DMS153 treated with DMSO at 0.1 percent for 48 hours (cell line): ENCODE data around the gene RBM17.
"Not testable (repeated sequence)": the region's sequence is repeated elsewhere in the genome, so short reads cannot be mapped to it uniquely, and the experiment has no call there.

Experiments used
- DNase-seq: peaks from one replicate; lab custom pipeline; 2025; ENCODE audit not compliant: unreplicated experiment; lab: John Stamatoyannopoulos, UW

Gene RBM17

DNA sequence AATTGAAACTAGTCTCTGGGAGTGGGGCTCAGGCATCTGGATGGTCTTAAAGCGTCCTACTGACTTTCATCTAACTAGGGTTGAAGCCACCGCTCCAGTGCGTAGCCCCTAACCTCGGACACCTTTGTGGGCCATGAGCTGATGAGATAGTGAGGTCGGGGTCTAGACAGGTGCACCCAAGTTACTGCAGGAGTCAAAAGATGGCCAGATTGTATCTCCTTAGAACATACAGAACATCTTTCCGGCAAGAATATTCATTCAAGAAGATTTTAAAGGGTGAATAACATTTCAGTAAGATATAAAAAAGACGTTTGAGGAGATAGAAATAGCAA lies 20.6 kb downstream of the RBM17 start:
- no peak for DNase-seq

DNA sequence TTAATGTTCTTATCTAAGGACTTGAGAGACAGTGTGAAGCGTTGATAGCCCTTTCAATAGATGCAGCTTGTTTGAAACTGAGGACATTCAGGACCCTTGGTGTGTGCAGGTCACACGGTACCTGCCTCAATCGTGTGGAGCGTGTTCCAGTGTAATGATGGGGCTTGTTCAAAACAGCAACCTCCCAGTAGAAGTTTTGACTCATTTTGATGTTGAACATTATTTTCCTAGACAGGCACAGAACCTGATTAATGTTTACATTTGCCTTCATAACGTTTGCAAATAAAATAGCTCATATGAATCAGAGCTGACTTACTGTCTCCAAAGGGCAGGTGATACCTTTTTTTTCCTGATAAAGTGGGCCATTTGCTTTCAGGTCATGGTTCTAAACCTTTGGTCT lies 21.3 kb downstream of the RBM17 start:
- DNase-seq = no peak

DNA sequence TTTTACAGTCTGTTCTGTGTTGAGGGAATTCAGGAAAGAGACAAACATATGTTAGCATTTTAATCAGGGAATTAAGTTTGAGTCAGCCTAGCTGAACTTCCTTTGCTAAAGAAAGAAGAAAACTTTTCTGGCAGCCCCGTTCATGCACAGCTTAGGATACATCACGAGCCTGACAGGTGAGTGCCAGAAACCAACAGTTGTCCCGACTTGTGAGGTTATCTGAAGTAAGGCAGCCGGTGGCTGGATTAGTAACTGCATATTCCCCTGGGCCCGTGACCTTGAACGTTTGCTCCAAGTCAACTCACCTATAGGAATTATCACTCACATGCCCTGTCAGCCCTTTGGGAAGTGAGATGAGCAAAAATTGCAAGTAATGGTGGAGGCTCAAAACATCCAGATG lies 24.1 kb downstream of the RBM17 start:
- DNase-seq = no peak

DNA sequence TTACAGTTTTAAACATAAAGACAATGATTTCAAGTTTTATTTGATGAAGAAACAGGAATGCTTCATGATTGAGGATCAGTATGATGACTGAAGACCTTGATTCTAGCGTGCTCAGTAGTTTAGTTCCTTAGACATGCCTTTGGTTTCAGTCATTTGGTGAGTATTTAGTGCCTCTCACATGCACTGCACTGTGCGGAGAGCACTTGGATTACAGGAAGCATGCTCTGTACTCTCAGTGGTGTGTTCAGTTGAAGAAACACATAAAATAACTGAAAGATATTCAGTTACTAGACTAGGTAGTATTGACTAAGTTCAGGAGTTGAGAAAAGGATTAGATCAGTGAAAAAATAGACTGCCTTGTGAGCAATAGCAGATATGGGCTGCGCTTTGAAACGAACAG lies 25.5 kb downstream of the RBM17 start:
- DNase-seq = no peak

DNA sequence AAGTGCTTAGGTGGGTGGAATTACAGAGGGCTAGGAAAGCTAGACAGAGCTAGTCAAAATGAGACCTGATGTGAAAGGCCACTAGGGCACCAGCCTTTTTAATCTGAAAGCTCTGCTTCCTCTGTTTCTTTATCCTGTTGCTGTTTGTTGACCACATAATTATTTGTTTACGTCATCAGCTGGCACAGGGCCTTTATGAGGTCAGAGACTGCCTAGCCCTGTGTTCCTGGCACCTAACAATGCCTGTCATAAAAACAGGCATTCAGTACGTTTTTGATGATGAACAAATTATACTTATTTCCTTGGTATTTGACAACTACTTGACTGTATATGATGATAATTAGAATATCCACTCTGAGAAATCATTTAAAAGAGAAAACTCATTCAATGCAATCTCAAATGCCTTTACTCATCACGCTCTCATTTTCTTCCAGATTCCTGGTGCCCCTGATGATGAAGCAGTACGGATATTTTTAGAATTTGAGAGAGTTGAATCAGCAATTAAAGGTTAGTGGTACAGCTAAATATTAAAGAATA lies 26.0 kb downstream of the RBM17 start:
- DNase-seq = no peak

DNA sequence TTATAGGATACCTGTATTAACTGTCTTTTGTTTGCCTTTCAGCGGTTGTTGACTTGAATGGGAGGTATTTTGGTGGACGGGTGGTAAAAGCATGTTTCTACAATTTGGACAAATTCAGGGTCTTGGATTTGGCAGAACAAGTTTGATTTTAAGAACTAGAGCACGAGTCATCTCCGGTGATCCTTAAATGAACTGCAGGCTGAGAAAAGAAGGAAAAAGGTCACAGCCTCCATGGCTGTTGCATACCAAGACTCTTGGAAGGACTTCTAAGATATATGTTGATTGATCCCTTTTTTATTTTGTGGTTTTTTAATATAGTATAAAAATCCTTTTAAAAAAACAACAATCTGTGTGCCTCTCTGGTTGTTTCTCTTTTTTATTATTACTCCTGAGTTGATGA lies 26.6 kb downstream of the RBM17 start:
- DNase-seq = no peak

DNA sequence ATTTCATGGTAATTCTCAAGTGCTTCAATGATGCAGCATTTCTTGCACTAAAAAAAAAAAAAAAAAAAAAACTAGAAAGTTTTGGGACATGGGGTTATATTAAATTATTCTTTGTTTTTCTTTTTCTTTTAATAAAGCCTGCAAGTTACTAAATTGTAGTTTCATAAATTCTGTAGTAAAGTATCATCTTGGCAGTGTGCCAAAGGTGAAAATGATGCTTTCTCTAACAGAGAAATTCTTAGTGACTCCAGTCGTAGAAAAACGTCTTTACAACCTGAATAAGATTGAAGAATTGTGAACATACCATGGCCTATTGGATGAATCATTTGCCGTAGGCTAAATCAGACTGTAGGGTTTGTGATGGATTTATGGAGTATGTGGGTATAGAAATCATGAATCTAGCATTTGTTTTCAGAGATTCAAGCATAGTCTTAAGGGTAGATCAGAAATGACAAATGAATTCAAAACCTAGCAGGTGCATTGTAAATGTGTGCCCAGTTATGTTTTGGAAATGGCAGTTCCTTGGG lies 27.1 kb downstream of the RBM17 start:
- DNase-seq = no peak

DNA sequence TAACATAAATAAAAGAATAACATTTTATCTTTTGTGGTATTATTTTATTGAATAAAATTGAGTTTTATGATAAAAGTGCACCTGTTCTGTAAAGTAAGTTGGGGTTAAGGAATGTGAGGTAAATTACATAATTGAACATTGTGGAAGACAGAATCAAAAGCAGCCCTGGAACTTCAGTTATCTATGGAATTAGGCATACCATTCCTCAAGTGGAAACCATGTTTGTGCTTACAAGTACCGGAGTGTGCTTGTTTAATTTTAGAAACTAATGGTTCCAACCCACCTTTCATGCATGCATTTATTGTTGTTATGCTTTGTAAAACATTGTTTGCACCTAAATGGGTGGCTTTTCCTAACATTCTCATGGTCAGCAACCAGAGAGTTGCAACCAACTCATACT lies 28.0 kb downstream of the RBM17 start:
- no peak for DNase-seq

DNA sequence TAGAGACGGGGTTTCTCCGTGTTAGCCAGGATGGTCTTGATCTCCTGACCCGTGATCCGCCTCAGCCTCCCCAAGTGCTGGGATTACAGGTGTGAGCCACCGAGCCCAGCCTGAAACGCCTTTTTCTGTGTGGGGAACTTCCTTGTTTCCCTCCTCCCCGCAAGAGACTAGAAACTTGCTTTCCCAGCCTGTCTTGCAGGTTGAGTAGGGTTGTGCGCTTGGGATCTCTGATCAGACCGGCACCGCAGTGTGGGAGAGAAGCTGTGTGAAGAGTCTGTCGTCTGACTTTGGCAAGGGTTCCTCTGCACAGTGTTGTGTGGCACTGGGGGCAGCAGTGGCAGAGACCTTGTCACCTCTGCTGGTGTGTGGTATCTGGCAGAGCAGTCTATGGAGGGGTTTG lies 28.9 kb downstream of the RBM17 start:
- DNase-seq = no peak

DNA sequence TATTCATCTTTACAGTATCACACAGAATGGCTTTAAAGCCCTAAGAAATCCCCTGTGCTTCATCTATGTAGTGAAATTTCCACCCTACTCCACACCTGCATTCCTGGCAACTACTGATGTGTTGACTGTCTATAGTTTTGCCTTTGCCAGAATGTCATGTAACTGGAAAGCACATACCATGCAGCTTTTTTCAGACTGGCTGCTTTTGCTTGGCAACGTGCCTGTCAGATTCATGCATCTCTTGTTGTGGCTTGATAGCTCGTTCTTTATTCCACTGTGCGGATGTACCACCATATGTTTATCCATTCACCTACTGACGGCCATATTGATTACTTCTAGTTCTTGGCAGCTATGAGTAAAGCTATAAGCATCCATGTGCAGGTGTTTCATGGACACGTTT lies 30.6 kb downstream of the RBM17 start:
- DNase-seq = no peak

DNA sequence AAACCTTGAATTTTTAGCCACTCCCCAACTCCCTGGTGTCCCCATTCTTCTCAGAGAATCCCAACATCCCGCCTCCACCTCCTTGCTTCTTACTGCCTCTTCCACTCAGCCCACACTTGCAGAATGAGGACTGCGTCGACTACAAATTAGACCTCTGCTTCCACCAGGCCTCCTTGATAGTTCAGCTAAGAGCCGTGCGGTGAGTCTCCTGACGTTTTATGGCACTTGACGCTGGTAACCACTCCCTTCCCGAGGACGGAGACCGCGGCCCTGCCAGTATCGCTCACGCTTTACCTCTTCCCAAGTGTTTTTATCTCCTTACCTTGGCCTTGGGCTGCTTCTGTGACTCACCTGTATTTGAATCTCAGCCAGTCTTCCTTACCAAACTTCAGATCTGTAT lies 31.1 kb downstream of the RBM17 start:
- no peak for DNase-seq

DNA sequence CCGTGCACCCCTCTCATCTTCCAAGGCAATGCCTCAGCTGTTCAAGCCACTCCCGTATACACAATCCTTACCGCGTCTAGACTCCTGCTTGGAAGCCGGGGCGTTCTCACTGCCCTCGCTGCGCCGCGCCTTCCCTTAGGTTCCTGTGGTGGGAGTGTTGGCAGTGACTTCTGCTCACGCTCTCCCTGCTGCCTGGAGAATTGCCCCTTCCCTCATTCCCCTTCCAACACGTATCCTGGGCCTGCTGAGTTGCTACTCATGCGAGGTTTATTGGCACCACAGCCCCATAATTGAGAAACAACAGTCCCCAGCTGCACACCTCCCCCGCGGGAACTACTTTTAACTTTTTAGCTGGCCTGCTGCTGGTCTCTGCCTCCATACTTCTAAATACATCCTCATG lies 31.9 kb downstream of the RBM17 start:
- no peak for DNase-seq

DNA sequence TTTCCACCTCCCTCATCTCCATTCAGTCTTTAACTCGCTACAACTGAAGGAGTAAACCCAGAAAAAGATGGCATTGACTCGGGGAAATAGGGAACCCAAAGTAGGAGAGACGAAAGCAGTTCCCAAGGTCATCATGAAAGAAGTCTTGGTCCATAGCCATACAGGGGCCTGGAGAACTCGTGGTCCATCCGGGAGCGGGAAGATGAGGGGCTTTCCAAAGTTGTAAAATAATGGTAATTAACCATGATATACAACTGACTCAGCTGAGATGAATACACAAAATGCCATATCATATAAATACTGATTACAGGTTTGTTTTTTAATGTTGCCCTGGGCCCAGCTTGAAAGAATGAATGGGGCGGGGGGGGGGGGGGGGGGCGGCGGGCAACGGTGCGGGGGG lies 32.3 kb downstream of the RBM17 start:
- DNase-seq = no peak

DNA sequence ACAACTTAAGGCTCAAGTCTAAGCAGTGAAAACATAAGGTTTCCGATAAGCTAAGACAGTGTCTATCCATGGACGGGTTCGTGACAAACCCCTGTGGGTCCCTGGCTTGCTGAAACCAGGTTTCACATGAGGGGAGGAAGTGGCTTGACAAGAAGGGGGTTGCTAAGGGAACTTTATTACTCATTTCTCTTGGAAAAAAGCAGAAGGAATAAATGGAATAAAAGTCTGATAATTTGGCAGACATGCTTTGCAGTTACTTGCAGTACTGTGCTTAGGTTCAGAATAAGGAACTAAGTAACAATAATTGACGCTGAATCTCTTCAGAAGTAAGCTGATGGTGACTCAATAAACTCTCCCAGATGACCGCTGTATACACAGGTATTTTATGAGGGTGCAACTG lies 34.7 kb downstream of the RBM17 start:
- DNase-seq = no peak

DNA sequence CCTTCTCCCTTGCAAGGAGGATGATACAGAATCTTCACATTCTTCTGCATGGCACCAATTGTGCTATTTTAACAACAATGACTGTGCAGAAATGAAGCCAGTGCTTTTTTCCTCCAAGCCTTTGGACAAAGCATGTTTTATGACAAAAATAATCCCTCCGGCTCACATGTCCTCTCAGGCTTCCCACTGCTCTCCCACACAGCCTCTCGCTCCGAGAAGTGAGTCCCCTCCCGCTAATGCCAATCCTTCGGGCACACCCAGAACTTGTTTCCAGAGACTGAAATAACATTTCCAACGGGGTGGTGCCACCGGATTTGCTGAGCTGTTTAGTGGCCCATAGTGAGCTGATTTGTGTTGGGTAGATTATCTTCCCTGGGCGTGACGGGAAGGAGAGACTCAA lies 35.8 kb downstream of the RBM17 start:
- no peak for DNase-seq

DNA sequence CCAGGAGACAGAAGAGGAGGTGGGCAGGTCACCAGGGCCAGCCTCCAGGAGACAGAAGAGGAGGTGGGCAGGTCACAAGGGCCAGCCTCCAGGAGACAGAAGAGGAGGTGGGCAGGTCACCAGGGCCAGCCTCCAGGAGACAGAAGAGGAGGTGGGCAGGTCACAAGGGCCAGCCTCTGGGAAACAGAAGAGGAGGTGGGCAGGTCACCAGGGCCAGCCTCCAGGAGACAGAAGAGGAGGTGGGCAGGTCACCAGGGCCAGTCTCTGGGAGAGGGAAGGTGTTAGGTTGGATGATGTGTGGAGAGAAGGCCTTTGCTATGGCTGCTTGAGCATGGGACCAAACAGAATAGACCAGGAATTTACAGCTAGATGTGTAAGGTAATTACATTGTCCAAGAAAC lies 38.6 kb downstream of the RBM17 start:
- not testable (repeated sequence) for DNase-seq

DNA sequence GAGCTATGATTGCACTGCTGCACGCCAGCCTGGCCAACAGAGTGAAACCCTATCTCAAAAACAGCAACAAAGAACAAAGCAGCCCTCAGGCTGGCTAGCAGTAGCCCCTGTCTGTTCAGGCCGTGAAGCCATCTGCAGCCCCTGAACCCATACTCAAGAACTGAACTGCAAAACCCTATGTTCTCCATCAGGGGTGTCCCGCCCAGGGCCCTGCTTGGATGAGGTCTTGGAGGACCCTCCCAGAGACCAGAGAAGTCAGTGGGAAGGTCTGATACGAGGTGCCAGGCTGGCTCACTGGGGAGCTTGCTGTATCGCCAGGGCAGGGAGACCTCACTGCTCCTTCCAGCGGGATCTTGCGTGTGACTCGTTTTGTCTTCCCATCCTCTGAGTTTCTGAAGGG lies 39.3 kb downstream of the RBM17 start:
- DNase-seq = no peak

DNA sequence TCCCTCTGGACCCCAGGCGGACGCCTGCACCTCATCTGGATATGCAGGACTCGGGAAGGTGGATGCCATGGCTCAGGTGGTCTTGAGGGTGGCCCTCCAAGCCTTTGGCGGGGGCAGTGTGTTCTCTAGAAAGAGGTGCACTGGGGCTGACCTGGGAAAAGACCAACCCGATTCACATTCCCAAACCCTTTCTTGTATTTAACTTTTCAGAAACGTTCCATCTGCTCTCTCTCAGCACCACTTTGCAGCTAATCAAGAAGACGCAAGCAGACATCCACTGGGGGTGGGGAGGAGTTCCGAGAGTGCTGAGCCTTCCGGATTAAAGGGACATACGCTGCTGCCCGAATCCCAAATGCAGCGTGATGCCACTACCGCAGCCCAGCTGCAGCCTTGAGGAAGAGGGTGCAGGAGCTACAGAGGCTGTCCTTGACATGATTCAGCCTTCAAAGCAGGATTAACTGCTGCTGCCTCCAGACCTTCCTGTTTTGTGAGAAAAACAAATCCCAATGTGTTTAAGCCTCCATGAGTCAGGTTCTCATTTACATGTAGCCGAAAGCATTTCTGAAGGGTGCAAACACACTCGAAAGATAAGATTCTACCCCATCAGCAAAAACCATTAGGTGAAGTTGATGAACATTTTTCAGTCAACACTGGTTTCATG lies 39.9 kb downstream of the RBM17 start:
- no peak for DNase-seq

DNA sequence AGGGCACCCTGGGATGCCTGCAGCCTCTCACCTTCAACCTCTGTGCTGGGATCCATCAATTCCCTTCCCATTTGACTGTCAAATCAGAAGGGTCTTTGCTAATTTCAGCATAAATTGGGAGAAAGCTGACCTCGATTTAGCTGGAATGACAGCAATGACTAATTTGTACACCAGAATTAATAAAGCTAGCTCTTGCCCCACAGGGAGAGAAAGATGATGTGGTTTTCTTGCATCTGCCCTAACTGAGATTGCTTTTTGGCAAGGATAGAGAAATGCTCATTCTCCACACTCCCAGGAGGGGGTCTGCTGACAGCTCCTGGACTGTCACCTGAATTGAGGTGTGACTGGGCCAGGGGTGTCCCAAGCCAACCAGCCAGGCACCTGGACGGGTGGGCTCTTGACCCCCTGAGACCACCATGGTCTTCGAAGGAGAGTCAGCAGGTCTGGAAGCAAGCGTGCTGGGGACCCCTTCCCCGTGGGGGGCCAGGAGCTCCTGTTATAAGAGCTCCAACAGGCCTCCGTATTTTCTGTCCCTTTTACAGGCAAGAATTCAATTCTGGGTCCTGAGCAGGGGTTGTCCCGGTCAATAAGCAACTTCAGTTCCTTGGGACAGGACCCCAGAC lies 42.1 kb downstream of the RBM17 start:
- DNase-seq = no peak

DNA sequence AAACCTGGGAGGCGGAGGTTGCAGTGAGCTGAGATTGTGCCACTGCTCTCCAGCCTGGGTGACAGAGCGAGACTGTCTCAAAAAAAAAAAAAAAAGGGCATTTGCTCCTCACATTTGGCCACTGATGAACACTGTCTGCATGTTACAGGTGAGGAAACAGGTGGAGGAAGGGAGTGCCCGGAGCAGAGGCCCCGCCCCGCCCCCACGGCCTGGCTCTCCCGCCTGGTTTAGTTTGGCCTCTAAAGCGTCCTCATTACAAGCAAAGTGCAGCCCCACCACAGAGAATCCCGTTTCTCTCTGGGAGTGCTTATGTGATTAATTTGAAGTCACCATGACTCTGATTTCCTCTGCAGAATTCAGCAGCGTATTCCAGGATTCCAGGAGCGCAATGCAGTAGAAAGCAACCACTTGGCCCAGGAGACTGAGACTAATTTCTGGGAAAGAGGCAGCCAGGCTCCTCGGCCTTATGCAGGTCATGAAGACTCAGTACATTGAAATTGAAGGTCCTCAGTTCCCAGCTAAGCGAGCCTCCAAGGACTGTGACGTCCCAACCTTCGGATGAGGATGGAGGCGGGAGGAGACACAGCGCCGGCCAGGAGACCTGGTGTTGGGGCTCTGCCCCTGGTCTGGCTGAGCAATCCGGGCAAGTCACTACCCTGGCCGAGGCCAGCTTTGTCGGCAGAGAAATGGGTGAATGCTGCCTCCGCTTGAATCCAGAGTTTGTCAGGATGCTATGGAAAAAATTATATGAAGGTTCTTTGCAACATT lies 44.7 kb downstream of the RBM17 start:
- no peak for DNase-seq

DNA sequence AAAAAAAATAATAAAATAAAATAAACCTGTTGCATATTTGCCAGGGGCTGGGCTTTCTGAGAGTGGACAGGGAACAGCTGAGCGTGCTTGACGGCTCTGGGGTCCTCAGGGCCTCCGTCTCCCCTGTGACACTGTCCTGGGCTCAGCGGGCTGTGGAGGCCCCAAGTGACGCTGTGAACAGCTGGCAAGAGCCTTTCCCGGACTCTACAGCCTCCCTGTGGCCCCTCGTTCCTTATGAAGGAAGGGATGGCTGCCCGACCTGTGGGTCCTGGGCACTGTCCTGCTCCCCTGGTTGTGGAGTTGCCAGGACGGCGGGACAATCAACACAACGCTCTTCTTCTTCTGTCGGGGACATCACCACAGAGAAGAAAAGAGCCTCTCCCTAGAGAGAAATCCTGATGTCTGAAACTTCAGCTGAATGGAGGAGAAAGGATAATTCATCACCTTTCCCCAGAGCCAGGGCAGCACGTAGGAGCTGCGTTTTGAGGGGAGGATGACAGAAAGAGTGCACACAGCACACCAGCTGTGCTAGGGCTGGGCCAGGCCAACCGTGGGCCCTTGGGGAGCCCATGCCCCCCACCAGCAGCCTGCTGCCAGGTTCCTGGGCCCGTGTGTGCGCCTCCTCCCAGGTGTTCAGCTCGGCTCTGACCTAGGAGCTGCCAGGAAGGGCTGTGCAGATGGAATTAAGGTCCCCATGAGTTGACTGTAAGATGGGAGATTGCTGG lies 45.4 kb downstream of the RBM17 start:
- no peak for DNase-seq
